Activated naive CD4-positive, alpha-beta T cell treated with anti-CD3 and anti-CD28 coated beads, Interleukin-2, amount 50 U/mL, for 72 hours (primary cell): ENCODE measurements around the gene ZRANB1. TPM values are rescaled to one million over a fixed set of nuclear protein-coding genes. Genes with fewer than 3 reads are reported as not detected.
"Not testable (repeated sequence)": the region's sequence is repeated elsewhere in the genome, so short reads cannot be mapped to it uniquely, and the experiment has no call there.

Source experiments
- ATAC-seq, 2 donors: fragments of 150-1000 bp; cut with Tn5 transposase; 2 replicates each; pipeline ENCODE4 v1.10.0; 2021; ENCODE audit warnings: mild to moderate bottlenecking in 2 of 2, moderate library complexity in 2 of 2
- DNase-seq, 2 donors: peaks; one replicate each; pipeline ENCODE4 v3.0.0; 2021 to 2022; ENCODE audit warnings: low spot score in 2 of 2
- H3K27ac Mint-ChIP-seq, 2 donors: one replicate each; pipeline ENCODE4 v1.8.0; 2022; ENCODE audit warnings: mild to moderate bottlenecking in 2 of 2, mixed read lengths in 2 of 2
- H3K36me3 Mint-ChIP-seq, 2 donors: one replicate each; pipeline ENCODE4 v1.8.0; 2022; ENCODE audit warnings: mixed read lengths in 2 of 2
- H3K9me3 Mint-ChIP-seq, 2 donors: one replicate each; pipeline ENCODE4 v1.8.0; 2022; ENCODE audit warnings: mixed read lengths in 2 of 2
- total RNA-seq, 2 donors: library from RNA; stranded (reverse); gene quantifications; one replicate each; pipeline ENCODE4 v1.2.3, GENCODE V29; 2022

The ZRANB1 gene
- 10 to 100 TPM; 10.4 to 12.3 TPM for total RNA-seq

DNA sequence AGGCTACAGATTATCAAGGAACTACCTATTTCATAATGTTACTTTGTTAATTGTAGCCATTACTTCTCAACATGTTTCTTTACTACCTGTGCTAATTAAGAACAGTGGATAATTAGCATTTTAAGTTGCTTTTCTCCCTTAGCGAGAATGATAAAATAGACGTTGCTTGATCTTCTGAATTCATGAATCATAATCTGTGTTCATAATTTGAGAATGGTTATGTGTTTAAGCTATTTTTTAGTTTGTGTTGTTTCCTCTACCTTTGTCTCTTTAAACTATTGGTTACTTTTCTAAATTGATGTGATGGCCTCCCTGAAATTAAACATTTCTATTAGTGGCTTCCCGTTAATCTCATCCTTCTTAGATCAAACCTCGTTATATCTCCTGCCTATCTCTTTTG lies at the start of gene ZRANB1:
TSS of gene ZRANB1 (plus strand) at position 301 of the 400 bp plus-strand sequence. CDS start 371 bp downstream, outside the sequence.
- ATAC-seq: no peak
- Mint-ChIP-seq H3K36me3 (peaks cover 0 to 7% of the 10 kb centered on the region in 2 donors), H3K9me3 (no peaks in the 10 kb centered on the region), H3K27ac (no peak within 1 kb of the TSS)
- no peak for DNase-seq

DNA sequence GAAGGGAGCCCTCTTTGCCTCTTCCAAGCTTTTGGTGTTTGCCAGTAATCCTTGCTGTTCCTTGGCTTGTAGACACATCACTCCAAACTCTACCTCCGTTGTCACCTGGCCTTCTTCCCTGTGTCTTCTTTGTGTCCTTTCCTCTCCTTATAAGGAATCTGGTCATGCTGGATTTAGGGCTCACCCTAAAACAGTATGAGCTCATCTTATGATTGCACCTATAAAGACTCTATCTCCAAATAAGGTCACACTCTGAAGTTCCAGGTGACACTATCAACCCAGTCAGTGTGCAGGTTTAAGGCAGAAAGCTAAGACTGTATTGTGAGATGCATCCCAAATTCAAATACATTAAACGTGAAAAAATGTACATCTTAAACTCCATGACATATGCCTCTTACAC lies 49.0 kb upstream of the ZRANB1 start:
- no peaks in the 10 kb centered on the region for H3K36me3 Mint-ChIP-seq
- no peak overlapping the region for H3K27ac Mint-ChIP-seq
- ATAC-seq: no peak
- H3K9me3 Mint-ChIP-seq: no peaks in the 10 kb centered on the region
- no peak for DNase-seq

DNA sequence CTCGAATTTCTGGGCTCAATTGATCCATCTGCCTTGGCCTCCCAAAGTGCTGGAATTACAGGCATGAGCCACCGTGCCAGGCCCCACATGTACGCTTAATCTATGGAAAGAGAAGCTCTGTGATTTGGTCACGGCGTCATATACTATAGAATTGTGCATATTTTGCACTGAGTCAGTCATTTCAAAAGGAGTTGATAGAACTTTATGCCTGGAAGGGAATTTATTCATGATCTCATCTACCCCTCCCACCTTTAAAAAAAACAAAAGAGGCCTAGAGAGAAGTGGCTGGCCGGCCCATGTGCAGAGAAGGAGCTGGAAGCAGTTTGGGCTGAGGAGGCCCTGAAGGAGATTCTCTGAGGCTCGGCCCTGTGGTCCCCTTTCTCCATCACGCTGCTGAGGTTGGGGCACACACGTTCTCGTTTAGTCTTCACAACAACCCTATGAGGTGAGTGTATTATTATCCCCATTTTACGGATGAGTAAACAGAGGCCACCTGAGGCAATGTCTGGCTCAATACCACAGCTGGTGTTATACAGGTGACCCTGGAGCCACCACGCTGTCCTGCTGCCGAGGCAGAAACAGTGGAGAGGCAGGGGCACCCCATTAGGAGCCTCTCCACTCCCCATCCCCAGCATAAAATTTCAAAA lies 47.2 kb upstream of the ZRANB1 start:
- H3K9me3 Mint-ChIP-seq: no peaks in the 10 kb centered on the region
- no peak for DNase-seq
- no peak overlapping the region for H3K27ac Mint-ChIP-seq
- no peak for ATAC-seq
- H3K36me3 Mint-ChIP-seq: no peaks in the 10 kb centered on the region

DNA sequence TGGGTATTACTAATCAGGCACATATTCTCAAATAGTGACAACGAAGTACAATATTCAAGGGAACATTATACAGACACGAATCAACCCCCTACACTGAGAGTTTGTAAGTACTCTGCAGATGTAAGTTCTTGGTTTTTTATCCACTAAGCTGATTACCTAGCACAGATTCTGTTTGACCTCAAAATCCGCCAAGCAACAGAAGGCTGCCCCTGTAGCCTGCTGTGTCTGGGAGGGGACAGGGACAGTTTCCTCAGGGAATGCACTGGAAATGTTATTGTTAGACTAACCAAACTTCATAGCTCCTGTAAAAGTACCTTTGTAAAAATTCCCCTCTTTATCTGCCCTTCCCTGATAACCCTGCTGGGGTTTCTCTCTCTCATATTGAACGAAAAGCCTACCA lies 45.2 kb upstream of the ZRANB1 start:
- Mint-ChIP-seq H3K27ac (no peak overlapping the region), H3K9me3 (no peaks in the 10 kb centered on the region), H3K36me3 (no peaks in the 10 kb centered on the region)
- DNase-seq (no peak), ATAC-seq (no peak)

DNA sequence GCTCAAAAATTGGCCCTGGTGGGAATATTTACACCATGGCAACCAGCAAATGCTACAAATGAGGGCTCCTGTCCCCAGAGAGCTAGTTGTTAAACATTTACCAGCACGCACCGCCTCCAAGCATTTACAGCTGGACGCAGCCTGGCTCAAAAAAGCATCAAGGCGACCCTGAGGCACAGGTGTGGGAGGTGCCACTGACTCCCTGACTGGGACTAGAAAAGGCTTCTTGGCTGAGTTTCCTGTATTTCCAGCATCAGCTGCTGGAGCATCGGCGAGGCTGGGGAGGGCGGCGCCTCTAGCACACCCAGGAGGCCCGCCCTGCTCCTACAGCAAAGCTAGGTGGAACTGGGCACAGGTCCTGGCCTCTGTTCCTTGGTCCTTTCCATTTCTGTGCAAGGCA lies 43.5 kb upstream of the ZRANB1 start:
- no peak for ATAC-seq
- Mint-ChIP-seq H3K9me3 (no peaks in the 10 kb centered on the region), H3K36me3 (no peaks in the 10 kb centered on the region), H3K27ac (no peak overlapping the region)
- no peak for DNase-seq

DNA sequence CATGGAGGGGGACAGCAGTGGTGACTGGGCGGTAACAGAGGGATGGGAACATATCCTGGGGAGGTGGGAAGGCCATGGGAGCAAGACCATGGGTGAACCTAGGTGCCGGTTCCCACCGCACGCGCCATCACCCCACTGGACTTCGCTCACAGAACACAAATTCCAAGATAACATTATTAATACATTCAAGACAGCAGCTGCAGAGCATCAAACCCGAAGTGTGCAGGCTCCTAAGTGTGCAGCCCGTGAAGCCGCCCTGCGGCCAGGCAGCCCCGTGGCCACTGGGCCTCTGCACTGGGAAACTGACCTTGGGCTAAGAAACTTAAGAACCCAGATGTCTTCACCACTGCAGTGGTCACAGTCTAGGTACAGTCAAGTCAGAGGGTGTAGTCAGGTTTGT lies 42.8 kb upstream of the ZRANB1 start:
- ATAC-seq (no peak), DNase-seq (no peak)
- Mint-ChIP-seq H3K36me3 (no peaks in the 10 kb centered on the region), H3K9me3 (no peaks in the 10 kb centered on the region), H3K27ac (no peak overlapping the region)

DNA sequence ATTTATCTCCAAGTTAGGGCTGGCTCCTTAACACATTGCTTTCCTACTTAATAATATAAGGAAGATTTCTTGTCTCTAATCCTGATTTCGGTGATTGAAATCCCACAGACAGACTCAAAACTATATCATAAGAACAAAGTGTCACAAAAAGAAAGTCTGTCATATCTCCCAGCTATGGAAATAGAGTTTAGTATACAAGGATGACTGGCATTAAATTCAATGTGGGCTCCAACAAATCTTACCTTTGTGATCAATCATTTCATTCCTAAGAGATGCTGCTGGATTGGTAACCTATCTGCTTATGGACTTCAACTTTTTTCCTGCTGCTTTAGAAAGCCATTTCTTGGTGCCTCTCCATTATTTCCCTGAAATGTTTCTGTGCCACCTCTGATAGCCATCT lies 39.5 kb upstream of the ZRANB1 start:
- ATAC-seq: no peak
- no peak for DNase-seq
- no peaks in the 10 kb centered on the region for H3K9me3 Mint-ChIP-seq
- no peak overlapping the region for H3K27ac Mint-ChIP-seq
- H3K36me3 Mint-ChIP-seq: no peaks in the 10 kb centered on the region

DNA sequence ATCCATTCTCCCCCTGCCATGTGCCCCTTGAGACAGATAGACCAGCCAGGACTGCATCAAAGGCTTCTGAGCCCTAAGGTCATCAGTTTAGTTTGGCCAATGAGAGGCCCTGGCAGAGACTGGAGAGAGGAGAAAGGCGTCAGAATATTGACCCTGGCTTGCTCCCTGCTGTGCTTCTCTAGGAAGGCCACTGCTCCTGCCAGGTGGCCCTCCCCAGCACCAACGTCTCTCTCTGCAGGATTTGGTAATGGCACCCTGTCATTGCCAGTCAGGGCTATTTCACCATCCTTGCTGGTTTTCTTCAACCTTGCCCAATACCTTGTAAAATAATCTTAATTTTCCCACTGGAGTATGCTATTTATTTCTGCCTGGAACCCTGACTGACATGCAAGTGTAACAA lies 38.8 kb upstream of the ZRANB1 start:
- DNase-seq: no peak
- no peak for ATAC-seq
- Mint-ChIP-seq H3K9me3 (no peaks in the 10 kb centered on the region), H3K27ac (no peak overlapping the region), H3K36me3 (no peaks in the 10 kb centered on the region)

DNA sequence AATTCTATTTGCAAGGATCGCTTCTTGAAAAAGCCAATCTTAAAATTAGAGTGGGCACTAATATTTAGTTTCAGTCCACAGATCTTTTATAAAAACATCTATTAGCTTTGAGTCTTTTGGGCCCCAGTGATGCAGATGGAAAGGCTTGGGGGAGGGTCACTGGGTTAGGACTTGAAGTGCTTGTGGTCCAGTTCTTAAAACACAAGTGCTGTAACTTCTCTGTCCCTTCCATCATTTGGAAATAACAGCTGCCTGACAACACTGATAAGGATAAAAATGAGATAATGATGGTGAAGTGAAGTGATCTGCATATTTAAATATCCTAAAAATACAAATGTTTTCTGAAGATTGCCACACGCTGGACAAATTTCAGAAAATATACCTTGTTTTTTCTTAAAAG lies 37.1 kb upstream of the ZRANB1 start:
- Mint-ChIP-seq H3K9me3 (no peaks in the 10 kb centered on the region), H3K36me3 (no peaks in the 10 kb centered on the region), H3K27ac (no peak overlapping the region)
- no peak for ATAC-seq
- DNase-seq: no peak

DNA sequence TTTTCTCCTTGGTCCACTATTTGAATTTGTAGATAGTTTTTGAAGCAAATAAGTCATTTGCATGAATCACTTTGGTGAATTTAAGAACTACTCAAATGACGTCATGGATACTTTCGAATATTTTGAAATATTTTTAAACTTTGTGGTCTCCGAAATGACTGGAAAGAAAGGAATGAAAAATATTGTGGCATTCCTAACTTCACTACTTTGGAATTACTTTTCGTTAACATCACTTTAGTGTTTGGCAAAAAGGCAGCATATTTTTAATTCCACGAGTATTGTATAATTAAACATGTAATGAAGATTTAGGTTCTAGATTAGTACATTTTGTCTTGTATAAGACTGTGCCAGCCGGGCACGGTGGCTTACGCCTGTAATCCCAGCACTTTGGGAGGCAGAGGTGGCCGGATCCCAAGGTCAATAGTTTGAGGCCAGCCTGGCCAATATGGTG lies 35.3 kb upstream of the ZRANB1 start:
- Mint-ChIP-seq H3K9me3 (no peaks in the 10 kb centered on the region), H3K36me3 (no peaks in the 10 kb centered on the region), H3K27ac (no peak overlapping the region)
- ATAC-seq (no peak), DNase-seq (no peak)

DNA sequence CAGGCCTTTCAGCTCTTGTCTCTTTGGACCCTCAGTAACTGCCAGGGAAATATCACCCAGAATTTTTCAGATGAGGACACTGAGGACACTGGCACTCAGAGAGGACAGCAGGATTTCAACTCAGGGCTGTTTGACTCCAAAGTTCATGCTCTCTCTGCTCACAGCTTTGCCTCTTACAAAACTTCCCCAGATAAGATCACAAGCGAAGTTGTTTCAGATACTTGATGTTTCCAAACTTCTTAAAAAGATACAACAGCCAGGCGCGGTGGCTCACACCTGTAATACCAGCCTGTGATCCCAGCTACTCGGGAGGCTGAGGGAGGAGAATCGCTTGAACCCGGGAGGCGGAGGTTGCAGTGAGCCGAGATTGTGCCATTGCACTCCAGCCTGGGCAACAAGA lies 32.4 kb upstream of the ZRANB1 start:
- H3K36me3 Mint-ChIP-seq: no peaks in the 10 kb centered on the region
- no peak for ATAC-seq
- H3K9me3 Mint-ChIP-seq: no peaks in the 10 kb centered on the region
- no peak for DNase-seq
- no peak overlapping the region for H3K27ac Mint-ChIP-seq

DNA sequence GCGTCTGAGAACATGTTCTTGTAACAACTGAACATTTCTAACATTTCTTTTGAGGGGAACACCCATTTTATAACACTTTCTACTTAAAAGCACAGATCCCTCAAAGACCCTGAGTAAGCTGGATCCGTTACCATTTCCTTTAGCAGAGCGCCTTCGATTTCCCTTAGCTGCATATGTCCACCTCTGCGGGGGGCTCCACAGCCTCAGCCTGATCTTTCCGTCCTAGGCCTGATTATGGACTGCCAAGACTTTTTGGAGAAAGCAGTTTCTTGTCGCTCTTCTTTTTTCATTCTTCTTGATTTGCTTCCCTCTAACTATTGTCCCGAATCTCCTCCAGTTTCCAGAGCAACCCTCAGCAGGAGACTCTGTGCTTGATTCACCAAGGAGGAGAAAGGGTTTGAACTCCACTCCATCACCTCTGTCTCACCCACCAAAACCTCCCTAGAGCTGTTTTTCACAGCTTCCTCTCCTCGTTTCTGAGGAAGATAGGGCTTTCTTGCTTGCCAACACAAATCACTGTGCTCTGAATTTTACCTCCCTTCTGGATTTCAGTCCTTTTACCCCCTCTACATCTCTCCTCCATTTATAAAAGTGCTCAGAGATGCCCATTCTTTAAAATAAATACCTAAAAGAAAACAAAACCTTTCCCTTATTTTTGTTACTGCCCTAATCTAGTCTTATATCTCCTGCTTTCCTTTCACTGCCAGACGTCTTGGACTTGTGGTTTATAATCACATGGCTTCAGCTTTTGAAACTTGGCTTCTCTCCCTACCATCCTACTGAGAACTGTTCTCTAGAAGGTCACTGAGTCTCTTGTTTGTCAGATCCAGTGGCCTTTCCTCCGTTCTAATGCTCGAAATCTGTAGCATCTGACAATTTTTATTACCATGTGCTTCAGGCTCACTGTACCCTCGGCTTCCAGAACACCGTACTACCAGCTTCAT lies 30.5 kb upstream of the ZRANB1 start:
- ATAC-seq: no peak
- no peaks in the 10 kb centered on the region for H3K9me3 Mint-ChIP-seq

DNA sequence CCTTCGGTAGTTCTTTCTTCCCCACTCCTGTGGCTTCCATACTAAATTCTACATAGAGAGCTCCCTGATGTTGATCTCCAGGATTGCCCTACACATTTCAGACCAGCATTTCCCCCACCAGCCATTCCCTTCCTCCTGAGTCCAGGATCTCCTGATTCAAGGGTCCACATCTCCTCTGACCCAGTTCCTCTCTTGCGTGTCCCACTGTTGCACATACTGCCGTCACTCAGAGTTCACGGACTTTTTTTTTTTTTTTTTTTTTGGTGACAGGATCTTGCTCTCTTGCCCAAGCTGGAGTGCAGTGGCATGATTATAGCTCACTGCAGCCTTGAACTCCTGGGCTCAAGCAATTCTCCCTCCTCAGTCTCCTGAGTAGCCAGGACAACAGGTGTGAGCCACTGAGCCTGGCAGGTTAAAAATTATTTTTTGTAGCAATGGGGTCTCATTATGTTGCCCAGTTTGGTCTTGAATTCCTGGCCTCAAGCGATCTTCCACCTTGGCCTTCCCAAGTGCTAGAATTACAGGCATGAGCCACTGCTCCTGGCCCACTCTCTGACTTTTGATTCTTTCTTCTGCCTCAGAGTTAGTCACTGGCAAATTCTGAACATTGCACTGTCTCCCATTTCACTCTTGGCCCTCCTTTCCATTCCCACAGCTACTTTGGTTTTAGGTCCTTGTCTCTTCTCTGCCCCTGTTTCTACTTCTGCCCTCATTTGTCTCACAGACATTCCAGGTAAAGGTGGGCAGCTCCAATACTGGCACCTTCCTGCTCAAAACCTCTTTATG lies 29.6 kb upstream of the ZRANB1 start:
- H3K36me3 Mint-ChIP-seq: peaks cover 0 to under 1% of the 10 kb centered on the region in 2 donors
- no peaks in the 10 kb centered on the region for H3K9me3 Mint-ChIP-seq
- DNase-seq (no peak), ATAC-seq (no peak)
- no peak overlapping the region for H3K27ac Mint-ChIP-seq

More for the DNA sequence above, 30.5 kb upstream of the ZRANB1 start:
- no peak overlapping the region for H3K27ac Mint-ChIP-seq
- DNase-seq: no peak
- H3K36me3 Mint-ChIP-seq: no peaks in the 10 kb centered on the region

DNA sequence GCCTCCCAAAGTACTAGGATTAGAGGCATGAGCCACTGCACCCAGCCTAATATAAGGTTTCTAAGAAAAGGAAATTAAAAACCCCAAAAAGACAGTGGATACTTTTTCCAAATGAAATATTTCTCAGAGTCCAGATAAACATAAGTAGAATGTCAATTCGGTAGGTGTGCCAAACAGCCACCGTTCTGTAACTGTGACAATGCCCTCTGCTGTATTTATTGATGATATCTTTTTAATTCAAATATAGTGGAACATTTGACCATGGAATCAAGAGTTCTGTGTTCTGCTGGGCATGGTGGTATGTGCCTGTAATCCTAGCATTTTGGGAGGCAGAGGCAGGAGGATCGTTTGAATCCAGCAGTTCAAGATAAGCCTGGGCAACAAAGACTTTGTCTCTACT lies 28.8 kb upstream of the ZRANB1 start:
- no peak overlapping the region for H3K27ac Mint-ChIP-seq
- peaks cover 4 to 6% of the 10 kb centered on the region in 2 donors for H3K36me3 Mint-ChIP-seq
- no peak for DNase-seq
- no peak for ATAC-seq
- H3K9me3 Mint-ChIP-seq: no peaks in the 10 kb centered on the region

DNA sequence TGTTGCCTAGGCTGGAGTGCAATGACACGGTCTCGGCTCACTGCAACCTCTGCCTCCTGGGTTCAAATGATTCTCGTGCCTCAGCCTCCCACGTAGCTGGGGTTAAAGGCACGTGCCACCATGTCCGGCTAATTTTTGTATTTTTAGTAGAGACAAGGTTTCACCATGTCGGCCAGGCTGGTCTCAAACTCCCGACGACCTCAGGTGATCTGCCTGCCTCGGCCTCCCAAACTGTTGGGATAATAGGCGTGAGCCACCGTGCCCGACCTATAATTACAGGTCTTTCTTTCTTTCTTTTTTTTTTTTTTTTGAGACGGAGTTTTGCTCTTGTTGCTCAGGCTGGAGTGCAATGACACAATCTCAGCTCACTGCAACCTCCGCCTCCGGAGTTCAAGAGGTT lies 27.5 kb upstream of the ZRANB1 start:
- ATAC-seq, H3K9me3 Mint-ChIP-seq, H3K36me3 Mint-ChIP-seq, H3K27ac Mint-ChIP-seq, DNase-seq: not testable (repeated sequence)

DNA sequence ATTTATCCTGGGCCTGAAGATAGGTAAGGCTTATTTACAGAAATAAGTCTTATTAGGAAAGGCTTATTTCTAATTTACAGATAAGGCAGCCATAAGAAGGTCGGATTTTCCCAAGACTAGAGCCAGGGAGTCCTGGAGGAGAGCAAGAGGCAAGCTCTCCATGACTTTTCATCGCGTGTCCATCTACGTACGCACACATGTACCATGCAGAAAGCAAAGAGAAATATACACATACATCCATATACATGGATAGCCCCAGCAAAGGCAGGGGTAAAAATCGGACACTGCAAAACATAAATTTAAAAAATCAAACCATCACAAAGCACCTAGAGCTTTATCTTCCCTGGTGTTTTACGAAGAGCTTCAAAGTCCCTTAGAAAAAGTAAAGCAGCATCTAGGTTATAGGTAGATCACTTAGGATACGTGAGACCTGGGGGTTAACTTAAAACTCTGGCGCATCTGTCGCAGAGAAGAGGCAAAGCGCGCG lies 25.8 kb upstream of the ZRANB1 start:
- Mint-ChIP-seq H3K36me3 (peaks cover 4 to 6% of the 10 kb centered on the region in 2 donors), H3K27ac (peak overlapping the region; percentile 92 to 96), H3K9me3 (no peaks in the 10 kb centered on the region)
- peak in 1 of 2 donors; percentile 7 for DNase-seq
- ATAC-seq: peak; percentile 1 to 6
